Neural cell (in vitro differentiated cells): ENCODE measurements around the gene FGF2. TPM values are rescaled to one million over a fixed set of nuclear protein-coding genes. Genes with fewer than 3 reads are reported as not detected.

Source experiments
- H2AFZ ChIP-seq: fragments of 200-600, 300-800 bp; sonication (generic), shearing (Covaris generic); 2 replicates; pipeline ENCODE4 v1.6.0; 2014; ENCODE audit warnings: low read depth, mild to moderate bottlenecking, antibody characterized with exemption, low read length, moderate library complexity
- H3F3A ChIP-seq: fragments of 200-600 bp; shearing (Covaris generic); 2 replicates; pipeline ENCODE4 v1.6.1; 2016; ENCODE audit warnings: mild to moderate bottlenecking, moderate library complexity, mixed read lengths, antibody characterized with exemption, low read length; ENCODE audit not compliant: insufficient read depth, poor library complexity, severe bottlenecking
- H3K27ac ChIP-seq: fragments of 200-600, 300-800 bp; sonication (generic), shearing (Covaris generic); 2 replicates; pipeline ENCODE4 v1.5.1; 2014; ENCODE audit warnings: mild to moderate bottlenecking, low read length, moderate library complexity
- H3K27me3 ChIP-seq: fragments of 300-800, 200-600 bp; sonication (generic), shearing (Covaris generic); 2 replicates; pipeline ENCODE4 v1.6.0; 2014; ENCODE audit warnings: mild to moderate bottlenecking, low read depth, low read length, moderate library complexity; ENCODE audit not compliant: insufficient read depth
- H3K36me3 ChIP-seq: fragments of 300-800, 200-600 bp; sonication (generic), shearing (Covaris generic); 2 replicates; pipeline ENCODE4 v1.5.1; 2014; ENCODE audit warnings: mild to moderate bottlenecking, antibody characterized with exemption, low read length, moderate library complexity; ENCODE audit not compliant: insufficient read depth
- H3K4me2 ChIP-seq: fragments of 300-800, 200-600 bp; sonication (generic), shearing (Covaris generic); 2 replicates; pipeline ENCODE4 v1.6.0; 2014; ENCODE audit warnings: mild to moderate bottlenecking, low read length
- H3K4me3 ChIP-seq: fragments of 300-800, 200-600 bp; sonication (generic), shearing (Covaris generic); 2 replicates; pipeline ENCODE4 v1.5.1; 2014; ENCODE audit warnings: mild to moderate bottlenecking, low read length, moderate library complexity
- H3K79me2 ChIP-seq: fragments of 200-600 bp; shearing (Covaris generic); replicated peaks from 2 replicates; pipeline ENCODE4 v1.6.0; 2014; ENCODE audit warnings: mild to moderate bottlenecking, low read length, moderate library complexity; ENCODE audit not compliant: insufficient read depth
- H3K9ac ChIP-seq: fragments of 300-800, 200-600 bp; sonication (generic), shearing (Covaris generic); 2 replicates; pipeline ENCODE4 v1.6.1; 2016; ENCODE audit warnings: mild to moderate bottlenecking, low read length, mixed read lengths
- H3K9me2 ChIP-seq: fragments of 200-600 bp; shearing (Covaris generic); 2 replicates; pipeline ENCODE4 v1.6.1; 2016; ENCODE audit warnings: mild to moderate bottlenecking, low read length, mixed read lengths; ENCODE audit not compliant: insufficient read depth
- H3K9me3 ChIP-seq: fragments of 200-600, 300-800 bp; sonication (generic), shearing (Covaris generic); 2 replicates; pipeline ENCODE4 v1.6.1; 2016; ENCODE audit warnings: mild to moderate bottlenecking, mixed run types, low read length, moderate library complexity, mixed read lengths
- H4K20me1 ChIP-seq: fragments of 200-600 bp; shearing (Covaris generic); 2 replicates; pipeline ENCODE4 v1.6.1; 2016; ENCODE audit warnings: mild to moderate bottlenecking, mixed run types; ENCODE audit not compliant: insufficient read depth
- CTCF ChIP-seq: fragments of 450-650 bp; IDR thresholded peaks from 2 replicates; pipeline ENCODE4 v1.5.1; 2014; ENCODE audit warnings: antibody characterized with exemption, mild to moderate bottlenecking, moderate library complexity; ENCODE audit not compliant: poor library complexity, severe bottlenecking
- EP300 ChIP-seq: fragments of 450-650 bp; conservative IDR thresholded peaks from 2 replicates; pipeline ENCODE4 v1.6.1; 2014; ENCODE audit warnings: antibody characterized with exemption, mild to moderate bottlenecking, moderate library complexity; ENCODE audit not compliant: poor library complexity, severe bottlenecking
- EZH2 ChIP-seq: fragments of 200-600, 300-800 bp; shearing (Covaris generic), sonication (generic); IDR thresholded peaks from 2 replicates; pipeline ENCODE4 v1.6.1; 2014; ENCODE audit warnings: antibody characterized with exemption, low read length, borderline replicate concordance, mild to moderate bottlenecking; ENCODE audit not compliant: insufficient read depth, poor library complexity, severe bottlenecking
- MXI1 ChIP-seq: fragments of 450-650 bp; conservative IDR thresholded peaks from 2 replicates; pipeline ENCODE4 v1.6.1; 2014; ENCODE audit warnings: antibody characterized with exemption, mild to moderate bottlenecking; ENCODE audit not compliant: poor library complexity, severe bottlenecking
- POLR2AphosphoS5 ChIP-seq: IDR thresholded peaks from 2 replicates; pipeline ENCODE4 v1.6.1; 2012
- RAD21 ChIP-seq: fragments of 450-650 bp; conservative IDR thresholded peaks from 2 replicates; pipeline ENCODE4 v1.6.1; 2014; ENCODE audit warnings: antibody characterized with exemption, mild to moderate bottlenecking, moderate library complexity
- REST ChIP-seq: IDR thresholded peaks from 2 replicates; pipeline ENCODE4 v1.6.1; 2012; ENCODE audit warnings: borderline replicate concordance
- SMC3 ChIP-seq: fragments of 450-650 bp; conservative IDR thresholded peaks from 2 replicates; pipeline ENCODE4 v1.6.1; 2014; ENCODE audit warnings: antibody characterized with exemption, mild to moderate bottlenecking, moderate library complexity; ENCODE audit not compliant: poor library complexity
- TAF1 ChIP-seq: IDR thresholded peaks from 2 replicates; pipeline ENCODE4 v1.6.1; 2012; ENCODE audit warnings: low read depth
- polyA plus RNA-seq: library from polyadenylated mRNA; depleted of rRNA; stranded (reverse); fragments of >200 nt; gene quantifications from 2 replicates; pipeline ENCODE4 v1.2.3, GENCODE V29; 2014

FGF2 gene
- polyA plus RNA-seq, 1 donor from 2014 or later = 5.8 TPM

GRCh38 chr4:122814426-122814825, 12.2 kb upstream of the FGF2 start:
- Histone ChIP-seq H3F3A (no peaks in the 10 kb centered on the region), H3K9me3 (no peaks in the 10 kb centered on the region)

DNA sequence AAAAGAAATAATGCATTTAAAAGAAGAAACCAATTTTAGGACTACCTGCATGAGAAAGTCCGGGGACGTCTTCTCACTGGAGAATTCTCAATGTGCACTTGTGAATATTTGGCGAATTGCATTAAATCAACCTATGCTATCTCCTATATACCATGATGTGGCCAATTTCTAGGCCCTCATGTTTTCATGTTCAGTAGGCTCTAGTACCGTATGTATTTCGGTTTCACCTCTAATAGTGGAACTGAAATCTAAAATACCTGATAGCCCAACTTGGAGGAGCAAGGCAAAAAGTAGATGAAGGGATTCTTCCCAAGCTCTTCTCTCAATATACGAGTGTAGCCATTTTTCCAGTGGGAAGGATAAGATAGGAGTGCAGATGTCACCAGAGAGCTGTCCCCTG, 11.4 kb upstream of the FGF2 start:
- Histone ChIP-seq H3K9me2 (no peaks in the 10 kb centered on the region), H4K20me1 (no peaks in the 10 kb centered on the region), H3F3A (no peaks in the 10 kb centered on the region), H3K36me3 (no peaks in the 10 kb centered on the region), H3K27me3 (no peaks in the 10 kb centered on the region), H2AFZ (no peak overlapping the region), H3K4me3 (no peak overlapping the region), H3K4me2 (no peak overlapping the region), H3K79me2 (no peaks in the 10 kb centered on the region), H3K9me3 (no peaks in the 10 kb centered on the region), H3K9ac (no peak overlapping the region), H3K27ac (no peak overlapping the region)
- TF ChIP-seq MXI1 (no peak), EP300 (no peak), REST (no peak), EZH2 (no peak), POLR2AphosphoS5 (no peak), RAD21 (no peak), SMC3 (no peak)

More at GRCh38 chr4:122814426-122814825, 12.2 kb upstream of the FGF2 start:
- no peaks in the 10 kb centered on the region for H3K79me2 ChIP-seq
- TF ChIP-seq TAF1 (no peak), MXI1 (no peak), EZH2 (no peak), RAD21 (no peak), REST (no peak), EP300 (no peak), CTCF (no peak), SMC3 (no peak), POLR2AphosphoS5 (no peak)
- H3K4me3 ChIP-seq = no peak overlapping the region
- no peak overlapping the region for H3K27ac ChIP-seq
- H3K9ac ChIP-seq = no peak overlapping the region
- H3K9me2 ChIP-seq = no peaks in the 10 kb centered on the region
- H3K36me3 ChIP-seq = no peaks in the 10 kb centered on the region
- no peak overlapping the region for H2AFZ ChIP-seq
- H3K27me3 ChIP-seq = no peaks in the 10 kb centered on the region
- no peaks in the 10 kb centered on the region for H4K20me1 ChIP-seq
- H3K4me2 ChIP-seq = no peak overlapping the region
